PFSK-1 (cell line): ENCODE measurements around the gene SIGLEC7.

Experiments
- POLR2AphosphoS5 ChIP-seq: IDR thresholded peaks from 2 replicates; pipeline ENCODE4 v1.6.1; 2012; ENCODE audit warnings: low read depth, mild to moderate bottlenecking, control low read depth, low read length, moderate library complexity
- TAF1 ChIP-seq: IDR thresholded peaks from 2 replicates; pipeline ENCODE4 v1.6.1; 2012; ENCODE audit warnings: low read length, control low read depth, borderline replicate concordance; ENCODE audit not compliant: insufficient read depth

DNA sequence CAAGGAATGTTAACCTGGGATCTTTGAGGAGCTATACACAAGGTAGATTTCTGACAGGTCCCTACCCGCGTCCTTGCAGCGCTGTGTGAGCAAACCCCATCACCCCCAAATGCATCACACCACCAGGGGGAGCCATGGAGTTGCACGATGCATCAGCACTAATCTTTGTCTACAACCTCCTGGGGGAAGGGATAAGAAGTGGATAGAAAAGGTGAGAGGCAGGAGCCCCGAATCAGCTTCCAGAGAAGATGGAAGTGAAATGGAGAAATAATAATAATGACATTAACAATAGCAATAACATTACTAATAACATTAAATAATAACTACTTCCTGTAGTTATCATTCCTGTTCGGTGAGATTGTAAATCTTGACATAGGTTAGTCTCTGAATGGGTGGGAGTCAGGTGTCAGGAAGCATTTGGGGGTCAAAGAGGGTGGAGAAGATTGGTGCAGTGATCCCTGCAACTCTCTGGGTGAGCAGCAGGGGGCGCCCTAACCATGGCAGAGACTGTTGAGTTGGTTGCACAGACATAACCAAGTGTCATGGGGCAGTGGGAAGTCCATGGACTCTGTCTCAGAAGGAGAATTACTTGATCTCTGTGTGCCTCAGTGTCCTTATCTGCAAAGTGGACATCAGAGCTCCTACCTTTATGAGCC, 16.5 kb downstream of the SIGLEC7 start:
- TF ChIP-seq POLR2AphosphoS5 (no peak), TAF1 (no peak)
